Measurements from ENCODE around the gene DHX30. TPM values are rescaled to one million over a fixed set of nuclear protein-coding genes. Genes with fewer than 3 reads are reported as not detected.

Gene DHX30
- total and polyA plus RNA-seq, 9 of the 15 experiments (the other 6 are each of a cell fraction or from before 2014, with no cell fraction given): 12.3 to 158 (median 79.0) TPM

DNA sequence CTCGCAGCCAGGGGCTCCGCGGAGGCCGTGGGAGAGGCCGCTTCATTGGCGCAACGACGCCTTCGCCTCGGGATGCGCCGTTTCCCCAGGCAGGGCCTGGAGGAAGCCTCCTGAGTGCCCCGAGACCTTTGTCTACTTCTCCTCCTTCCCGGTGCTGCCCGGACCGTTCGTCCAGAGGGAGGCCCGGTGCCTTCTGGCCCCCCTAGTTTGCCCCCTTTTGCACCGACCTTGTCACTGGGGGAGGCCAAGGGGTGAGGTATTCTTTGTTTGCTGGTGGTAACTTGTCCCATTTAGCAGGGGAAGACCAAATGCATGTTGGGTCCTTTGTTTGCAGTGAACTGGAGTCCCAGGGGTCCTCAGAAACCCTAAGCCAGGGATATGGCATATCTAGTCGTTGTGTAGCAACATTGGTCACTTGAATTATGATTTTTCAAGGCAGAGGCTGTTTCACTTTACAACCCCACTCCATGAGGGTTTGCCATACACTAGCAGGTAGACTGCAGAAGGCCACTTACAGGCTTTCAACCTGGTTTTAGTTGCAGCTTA lies 615 bp downstream of the DHX30 start:
- Histone ChIP-seq H3K4me3 (peak overlapping the region; percentile 98), H3K9me1 (ENCODE audit: control insufficient read depth, insufficient read depth, low read length) (no peaks in the 10 kb centered on the region), H3K79me2 (ENCODE audit: control insufficient read depth, insufficient read depth, low read length) (peaks cover 21% of the 10 kb centered on the region), H3K27me3 (ENCODE audit: control insufficient read depth in 2 of 2, insufficient read depth in 2 of 2, low read length in 2 of 2) (no peaks in the 10 kb centered on the region), H3K9me3 (replicated peaks; ENCODE audit: control insufficient read depth, insufficient read depth, low read depth, low read length) (no peaks in the 10 kb centered on the region), H3K27ac (ENCODE audit: extremely low read depth, low read depth, low read length) (peak overlapping the region; percentile 86), H3K4me1 (replicated peaks in 1 of 2; ENCODE audit: control insufficient read depth in 2 of 2, insufficient read depth in 2 of 2, low read length in 2 of 2) (peaks cover 9 to 12% of the 10 kb centered on the region in 2 experiments; a peak in 4 of 5 replicates), H3K36me3 (ENCODE audit: control insufficient read depth, insufficient read depth, low read length) (0 out of 3 replicates have a peak, but pooled peaks cover 5% of the 10 kb centered on the region), H3K4me2 (ENCODE audit: insufficient read depth, low read length) (peak overlapping the region; percentile 94), H4K20me1 (replicated peaks; ENCODE audit: control insufficient read depth, insufficient read depth, low read length) (no peaks in the 10 kb centered on the region), H2AFZ (ENCODE audit: low read depth, low read length) (peak overlapping the region; percentile 100), H3K9ac (ENCODE audit: insufficient read depth in 1 of 2, low read depth in 2 of 2, low read length in 2 of 2) (peak overlapping the region; percentile 88 to 98)
- WGBS (ENCODE audit: insufficient coverage, low coverage, missing lambda C conversion rate): under 1% methylated on average over 14 of the region's 20 CpGs
- FAIRE-seq (no peak), ATAC-seq (no peak), DNase-seq (ENCODE audit: extremely low read depth in 1 of 4, low spot score in 3 of 4) (peak in 1 of 4 experiments; percentile 29)
- intact Hi-C loops (cut with micrococcal nuclease): loop anchor here (2.0 kb wide), 1 partner anchor 21 kb away; no protein-coding TSS in a partner anchor
- in situ Hi-C loops (cut with MboI): no loop called here
- BruUV-seq (replicated peaks): no TSS peak
- CTCF ChIA-PET (ENCODE audit: low intra/inter-chr PET ratio): interaction anchor here (0.6 kb wide), 1 partner anchor 22 kb away, joined by 3 read pairs; no protein-coding TSS in a partner anchor
- POLR2A ChIA-PET: interaction anchor here (0.7 to 1.6 kb wide), 2 partner anchors 12 to 322 kb away, joined by 3 to 10 read pairs; no protein-coding TSS in a partner anchor
- TF ChIP-seq PHF8 (IDR thresholded peaks at IDR 0.05; ENCODE audit: borderline replicate concordance, low read length): peak; percentile 6; the same call in 1 of the 2 replicates
- peak; percentile 47; the same call in 1 of the 2 replicates for TF ChIP-seq SP1 (CRISPR knock-in tag; IDR thresholded peaks at IDR 0.05)
- 0 out of 2 replicates have a peak, but pooled peaks have one; percentile 27 for TF ChIP-seq FOXJ2 (tag; IDR thresholded peaks at IDR 0.05)
- TF ChIP-seq ZNF592 (IDR thresholded peaks at IDR 0.05): 0 out of 2 replicates have a peak, but pooled peaks have one; percentile 13
- no peak for TF ChIP-seq ZNF586 (CRISPR knock-in tag; conservative IDR thresholded peaks at IDR 0.05)
- TF ChIP-seq CREBBP (IDR thresholded peaks at IDR 0.05; ENCODE audit: low read depth, low read length): no peak
- peak; percentile 60 for TF ChIP-seq HNRNPLL (IDR thresholded peaks at IDR 0.05; ENCODE audit: low read depth, low read length, poor library complexity, severe bottlenecking)
- no peak for TF ChIP-seq RBM17 (IDR thresholded peaks at IDR 0.05; ENCODE audit: borderline replicate concordance, low read depth, low read length)
- TF ChIP-seq HOXB6 (CRISPR knock-in tag; IDR thresholded peaks at IDR 0.05; ENCODE audit: borderline replicate concordance): no peak
- 0 out of 4 replicates have a peak, but pooled peaks of 1 of the 2 experiments have one; percentile 5 for TF ChIP-seq TEAD1 (CRISPR knock-in tag; IDR thresholded peaks at IDR 0.05)
- peak; percentile 11; the same call in 1 of the 2 replicates for TF ChIP-seq GATAD2B (IDR thresholded peaks at IDR 0.05; ENCODE audit: borderline replicate concordance)
- TF ChIP-seq HDGF (IDR thresholded peaks at IDR 0.05): 0 out of 2 replicates have a peak, but pooled peaks have one; percentile 56
- TF ChIP-seq, protein P1, sequence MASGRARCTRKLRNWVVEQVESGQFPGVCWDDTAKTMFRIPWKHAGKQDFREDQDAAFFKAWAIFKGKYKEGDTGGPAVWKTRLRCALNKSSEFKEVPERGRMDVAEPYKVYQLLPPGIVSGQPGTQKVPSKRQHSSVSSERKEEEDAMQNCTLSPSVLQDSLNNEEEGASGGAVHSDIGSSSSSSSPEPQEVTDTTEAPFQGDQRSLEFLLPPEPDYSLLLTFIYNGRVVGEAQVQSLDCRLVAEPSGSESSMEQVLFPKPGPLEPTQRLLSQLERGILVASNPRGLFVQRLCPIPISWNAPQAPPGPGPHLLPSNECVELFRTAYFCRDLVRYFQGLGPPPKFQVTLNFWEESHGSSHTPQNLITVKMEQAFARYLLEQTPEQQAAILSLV (tag; IDR thresholded peaks at IDR 0.05): no peak
- no peak for TF ChIP-seq SMAD1 (IDR thresholded peaks at IDR 0.05; ENCODE audit: low read depth, low read length, partially characterized antibody)
- peak; percentile 59 for TF ChIP-seq KDM5B (IDR thresholded peaks at IDR 0.05; ENCODE audit: insufficient replicate concordance, low read depth, low read length)
- no peak for TF ChIP-seq MAFK (IDR thresholded peaks at IDR 0.05; ENCODE audit: low read length)
- TF ChIP-seq CHD1 (IDR thresholded peaks at IDR 0.05; ENCODE audit: low read length): peak; percentile 56
